Astrocyte (in vitro differentiated cells and primary cell): ENCODE data around the gene PLCH2. TPM values are rescaled to one million over a fixed set of nuclear protein-coding genes. Genes with fewer than 3 reads are reported as not detected.
A peak's percentile ranks its signal among the peaks of the same experiment; 100 is the strongest.

Source experiments
- DNase-seq: peaks from one replicate; pipeline ENCODE4 v3.0.0-alpha.2; 2010; ENCODE audit warnings: low read depth
- FAIRE-seq: peaks from 2 replicates; lab custom pipeline; 2011; peaks lifted over from hg19 to GRCh38; lab: Jason Lieb, UNC
- H2AFZ ChIP-seq: 2 replicates; pipeline ENCODE4 v1.6.0; 2012; ENCODE audit warnings: low read depth, low read length, inconsistent platforms
- H3K27ac ChIP-seq: 2 replicates; pipeline ENCODE4 v1.5.1; 2011; ENCODE audit warnings: low read depth, low read length, inconsistent platforms
- H3K27me3 ChIP-seq: 2 replicates; pipeline ENCODE4 v1.6.0; 2011; ENCODE audit warnings: low read length, inconsistent platforms; ENCODE audit not compliant: insufficient read depth
- H3K36me3 ChIP-seq: 2 replicates; pipeline ENCODE4 v1.5.1; 2011; ENCODE audit warnings: low read length, inconsistent platforms; ENCODE audit not compliant: insufficient read depth
- H3K4me1 ChIP-seq: 2 replicates; pipeline ENCODE4 v1.5.1; 2011; ENCODE audit warnings: low read length, inconsistent platforms; ENCODE audit not compliant: insufficient read depth
- H3K4me2 ChIP-seq: 2 replicates; pipeline ENCODE4 v1.6.0; 2012; ENCODE audit warnings: low read length, inconsistent platforms
- H3K4me3 ChIP-seq: 2 replicates; pipeline ENCODE4 v1.5.1; 2011; ENCODE audit warnings: low read depth, mild to moderate bottlenecking, low read length, inconsistent platforms; ENCODE audit not compliant: insufficient read depth
- H3K79me2 ChIP-seq: 2 replicates; pipeline ENCODE4 v1.6.0; 2012; ENCODE audit warnings: mild to moderate bottlenecking, low read length, inconsistent platforms; ENCODE audit not compliant: insufficient read depth
- H3K9ac ChIP-seq: 2 replicates; pipeline ENCODE4 v1.6.0; 2012; ENCODE audit warnings: mild to moderate bottlenecking, low read length, inconsistent platforms
- H3K9me3 ChIP-seq: 2 replicates; pipeline ENCODE4 v1.5.1; 2012; ENCODE audit warnings: low read depth, mild to moderate bottlenecking, low read length, inconsistent platforms; ENCODE audit not compliant: insufficient read depth
- H4K20me1 ChIP-seq: 2 replicates; pipeline ENCODE4 v1.6.0; 2012; ENCODE audit warnings: low read length, inconsistent platforms; ENCODE audit not compliant: insufficient read depth
- H3K27ac Mint-ChIP-seq: one replicate; pipeline ENCODE4 v1.8.0; 2021; ENCODE audit warnings: mild to moderate bottlenecking, mixed read lengths; ENCODE audit not compliant: unreplicated experiment
- H3K27me3 Mint-ChIP-seq: one replicate; pipeline ENCODE4 v1.8.0; 2021; ENCODE audit warnings: low read depth, mixed read lengths; ENCODE audit not compliant: unreplicated experiment
- H3K36me3 Mint-ChIP-seq: one replicate; pipeline ENCODE4 v1.8.0; 2021; ENCODE audit warnings: low read depth, mixed read lengths; ENCODE audit not compliant: unreplicated experiment
- H3K4me1 Mint-ChIP-seq: one replicate; pipeline ENCODE4 v1.8.0; 2021; ENCODE audit warnings: low read depth, mixed read lengths; ENCODE audit not compliant: unreplicated experiment
- H3K4me3 Mint-ChIP-seq: one replicate; pipeline ENCODE4 v1.8.0; 2021; ENCODE audit warnings: mild to moderate bottlenecking, moderate library complexity, mixed read lengths; ENCODE audit not compliant: unreplicated experiment
- H3K9me3 Mint-ChIP-seq: one replicate; pipeline ENCODE4 v1.8.0; 2021; ENCODE audit warnings: mild to moderate bottlenecking, mixed read lengths; ENCODE audit not compliant: unreplicated experiment
- EZH2 ChIP-seq: IDR thresholded peaks from 2 replicates; pipeline ENCODE4 v1.6.1; 2012; ENCODE audit warnings: mild to moderate bottlenecking, low read length, inconsistent platforms; ENCODE audit not compliant: insufficient read depth
- total RNA-seq: library from RNA; stranded (reverse); gene quantifications from 2 replicates; pipeline ENCODE4 v1.2.1, GENCODE V29; 2021
- TF ChIP-seq, protein P1 (sequence below): IDR thresholded peaks from 2 replicates; pipeline ENCODE4 v1.5.1; 2011; ENCODE audit warnings: low read depth, mild to moderate bottlenecking, inconsistent platforms, low read length, moderate library complexity; ENCODE audit not compliant: insufficient read depth

The PLCH2 gene
- total RNA-seq, 1 donor from 2014 or later, result 2.0 TPM

DNA sequence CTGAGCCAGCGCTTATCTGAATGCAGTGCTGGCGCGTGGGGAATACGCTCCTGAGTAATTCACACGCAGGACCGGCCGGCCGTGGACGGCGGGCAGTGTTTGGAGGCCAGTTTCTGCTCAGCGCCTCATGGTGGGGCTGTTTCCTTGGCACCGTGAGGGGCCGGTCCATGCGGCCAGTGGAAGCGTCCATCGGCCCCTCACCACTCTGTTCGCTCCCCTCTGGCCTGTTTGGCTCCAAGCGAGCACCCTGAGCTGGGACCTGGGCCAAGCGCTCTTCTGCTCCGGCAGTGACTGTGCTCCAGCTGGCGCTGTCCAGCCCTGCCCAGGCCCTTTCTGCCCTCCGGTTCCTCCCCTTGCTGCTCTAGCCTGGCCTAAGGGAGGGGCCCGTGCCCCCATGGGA, 16.3 kb upstream of the PLCH2 start:
- TF ChIP-seq, protein P1, sequence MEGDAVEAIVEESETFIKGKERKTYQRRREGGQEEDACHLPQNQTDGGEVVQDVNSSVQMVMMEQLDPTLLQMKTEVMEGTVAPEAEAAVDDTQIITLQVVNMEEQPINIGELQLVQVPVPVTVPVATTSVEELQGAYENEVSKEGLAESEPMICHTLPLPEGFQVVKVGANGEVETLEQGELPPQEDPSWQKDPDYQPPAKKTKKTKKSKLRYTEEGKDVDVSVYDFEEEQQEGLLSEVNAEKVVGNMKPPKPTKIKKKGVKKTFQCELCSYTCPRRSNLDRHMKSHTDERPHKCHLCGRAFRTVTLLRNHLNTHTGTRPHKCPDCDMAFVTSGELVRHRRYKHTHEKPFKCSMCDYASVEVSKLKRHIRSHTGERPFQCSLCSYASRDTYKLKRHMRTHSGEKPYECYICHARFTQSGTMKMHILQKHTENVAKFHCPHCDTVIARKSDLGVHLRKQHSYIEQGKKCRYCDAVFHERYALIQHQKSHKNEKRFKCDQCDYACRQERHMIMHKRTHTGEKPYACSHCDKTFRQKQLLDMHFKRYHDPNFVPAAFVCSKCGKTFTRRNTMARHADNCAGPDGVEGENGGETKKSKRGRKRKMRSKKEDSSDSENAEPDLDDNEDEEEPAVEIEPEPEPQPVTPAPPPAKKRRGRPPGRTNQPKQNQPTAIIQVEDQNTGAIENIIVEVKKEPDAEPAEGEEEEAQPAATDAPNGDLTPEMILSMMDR, result peak; percentile 8
- no peak for TF ChIP-seq EZH2
- Histone ChIP-seq H3K4me1 (peaks cover 4% of the 10 kb centered on the region), H3K4me3 (no peak overlapping the region), H3K27ac (no peak overlapping the region), H3K4me2 (no peak overlapping the region), H2AFZ (no peak overlapping the region), H3K79me2 (no peaks in the 10 kb centered on the region), H3K9me3 (no peaks in the 10 kb centered on the region), H3K9ac (no peak overlapping the region), H3K36me3 (no peaks in the 10 kb centered on the region), H4K20me1 (peaks cover 5% of the 10 kb centered on the region), H3K27me3 (no peaks in the 10 kb centered on the region)
- Mint-ChIP-seq H3K4me3 (no peak overlapping the region), H3K27ac (no peak overlapping the region), H3K4me1 (no peaks in the 10 kb centered on the region), H3K36me3 (no peaks in the 10 kb centered on the region), H3K27me3 (peaks cover 20% of the 10 kb centered on the region), H3K9me3 (no peaks in the 10 kb centered on the region)
- peak; percentile 12 for DNase-seq
- no peak for FAIRE-seq

DNA sequence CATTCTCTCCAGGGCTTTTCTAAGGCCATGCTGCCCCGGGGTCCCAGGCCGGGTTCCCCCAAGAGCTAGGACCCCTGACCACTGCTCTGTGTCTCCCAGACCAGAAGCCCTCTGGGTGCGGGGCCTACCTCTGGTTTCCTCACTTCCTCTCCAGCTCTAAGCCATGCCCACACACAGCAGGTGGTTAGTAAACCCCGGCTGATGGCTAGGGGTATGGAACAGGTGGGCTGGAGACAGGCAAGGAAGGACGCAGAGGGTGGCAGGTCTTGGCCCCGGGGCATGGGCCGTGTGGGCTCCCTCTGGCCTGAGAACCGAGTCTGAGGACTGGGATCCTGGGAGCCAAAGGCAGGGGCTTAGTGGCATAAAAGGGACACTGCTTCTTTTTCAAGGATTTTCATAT, 15.9 kb upstream of the PLCH2 start:
- Histone ChIP-seq H3K27ac (no peak overlapping the region), H3K4me3 (no peak overlapping the region), H3K9ac (no peak overlapping the region), H3K4me1 (peaks cover 4% of the 10 kb centered on the region), H2AFZ (no peak overlapping the region), H3K79me2 (no peaks in the 10 kb centered on the region), H3K36me3 (no peaks in the 10 kb centered on the region), H3K9me3 (no peaks in the 10 kb centered on the region), H4K20me1 (peaks cover 5% of the 10 kb centered on the region), H3K4me2 (no peak overlapping the region), H3K27me3 (no peaks in the 10 kb centered on the region)
- H3K27ac Mint-ChIP-seq, result no peak overlapping the region
- H3K36me3 Mint-ChIP-seq, result no peaks in the 10 kb centered on the region
- FAIRE-seq (no peak), DNase-seq (no peak)
- H3K4me1 Mint-ChIP-seq, result no peaks in the 10 kb centered on the region
- TF ChIP-seq, protein P1, result no peak
- TF ChIP-seq EZH2, result no peak
- no peaks in the 10 kb centered on the region for H3K9me3 Mint-ChIP-seq
- no peak overlapping the region for H3K4me3 Mint-ChIP-seq
- H3K27me3 Mint-ChIP-seq, result peaks cover 21% of the 10 kb centered on the region

DNA sequence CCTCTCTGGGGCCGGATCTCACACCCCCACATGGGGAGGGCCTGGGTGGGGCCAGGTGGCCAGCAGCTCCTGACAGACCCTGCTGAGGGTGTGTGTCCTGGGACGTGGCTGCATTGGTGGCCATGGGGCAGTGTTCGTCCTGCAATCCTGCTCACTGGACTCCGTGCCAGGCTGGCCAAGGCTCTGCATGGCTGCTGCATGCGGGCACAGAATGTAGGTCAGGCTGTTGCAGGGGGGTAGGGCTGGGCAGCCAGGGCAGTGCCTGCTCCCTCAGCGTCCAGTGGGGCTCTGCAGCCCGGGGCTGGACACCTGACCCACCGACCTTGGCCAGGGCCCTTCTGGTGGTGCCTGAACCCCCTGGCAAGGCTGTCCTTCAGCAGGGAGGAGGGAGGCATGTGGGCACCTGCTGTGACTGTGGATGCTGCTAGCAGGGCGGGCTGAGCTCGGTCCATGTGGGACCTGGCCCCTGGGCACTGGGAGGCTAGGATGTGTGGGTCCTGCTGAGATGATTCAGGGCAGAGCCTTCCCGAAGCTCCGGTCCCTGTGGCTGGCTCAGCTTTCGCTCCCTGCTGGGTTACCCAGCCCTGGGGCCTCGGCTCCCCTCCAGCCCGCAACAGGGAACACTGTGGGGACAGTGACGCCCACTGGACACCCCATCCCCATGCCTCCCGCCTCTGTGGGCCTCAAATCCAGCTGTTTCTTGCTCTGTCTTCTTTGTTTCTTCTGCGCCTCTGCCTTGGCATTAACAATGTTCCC, 14.9 kb upstream of the PLCH2 start:
- H3K27me3 ChIP-seq, result peaks cover 4% of the 10 kb centered on the region
- TF ChIP-seq EZH2, result no peak
- TF ChIP-seq, protein P1, result no peak
- Mint-ChIP-seq H3K27me3 (peaks cover 21% of the 10 kb centered on the region), H3K36me3 (no peaks in the 10 kb centered on the region), H3K27ac (no peak overlapping the region), H3K4me3 (no peak overlapping the region), H3K4me1 (no peaks in the 10 kb centered on the region), H3K9me3 (no peaks in the 10 kb centered on the region)
- no peaks in the 10 kb centered on the region for H3K36me3 ChIP-seq
- no peaks in the 10 kb centered on the region for H3K4me1 ChIP-seq
- DNase-seq (no peak), FAIRE-seq (no peak)
- H3K4me3 ChIP-seq, result no peak overlapping the region
- no peak overlapping the region for H3K27ac ChIP-seq
- H3K79me2 ChIP-seq, result no peaks in the 10 kb centered on the region
- no peak overlapping the region for H2AFZ ChIP-seq
- H3K4me2 ChIP-seq, result no peak overlapping the region
- no peaks in the 10 kb centered on the region for H3K9me3 ChIP-seq
- peaks cover 5% of the 10 kb centered on the region for H4K20me1 ChIP-seq
- no peak overlapping the region for H3K9ac ChIP-seq
